Activated CD4-positive, alpha-beta T cell treated with anti-CD3 and anti-CD28 coated beads for 36 hours (primary cell): Measurements from ENCODE around the gene REC114. TPM values are rescaled to one million over a fixed set of nuclear protein-coding genes. Genes with fewer than 3 reads are reported as not detected.
"Not testable (repeated sequence)": the region's sequence is repeated elsewhere in the genome, so short reads cannot be mapped to it uniquely, and the experiment has no call there.

Source experiments
- ATAC-seq: fragments of 200-7000 bp; cut with Tn5 transposase; one replicate; pipeline ENCODE4 v1.10.0; 2021; ENCODE audit warnings: mild to moderate bottlenecking, moderate library complexity
- CTCF ChIA-PET: fragments of 350-600 bp; sonication (Branson Sonifier 250); formaldehyde crosslinking; loops from one replicate; lab custom pipeline; 2021; ENCODE audit warnings: antibody characterized with exemption; lab: Charles Lee
- POLR2A ChIA-PET: fragments of 350-600 bp; sonication (Branson Sonifier 250); formaldehyde crosslinking; loops from one replicate; lab custom pipeline; 2021; ENCODE audit warnings: antibody characterized with exemption, inconsistent platforms; lab: Charles Lee
- DNase-seq: peaks from one replicate; pipeline ENCODE4 v3.0.0-alpha.2; 2020
- H3K27ac Mint-ChIP-seq: one replicate; pipeline ENCODE4 v1.8.0; 2021; ENCODE audit warnings: mixed read lengths
- H3K27me3 Mint-ChIP-seq: one replicate; pipeline ENCODE4 v1.8.0; 2021; ENCODE audit warnings: mixed read lengths
- H3K36me3 Mint-ChIP-seq: one replicate; pipeline ENCODE4 v1.8.0; 2021; ENCODE audit warnings: low read depth, mixed read lengths
- H3K4me1 Mint-ChIP-seq: one replicate; pipeline ENCODE4 v1.8.0; 2021; ENCODE audit warnings: mixed read lengths
- H3K4me3 Mint-ChIP-seq: one replicate; pipeline ENCODE4 v1.8.0; 2021; ENCODE audit warnings: mild to moderate bottlenecking, moderate library complexity, mixed read lengths
- H3K9me3 Mint-ChIP-seq: one replicate; pipeline ENCODE4 v1.8.0; 2021; ENCODE audit warnings: low read depth, mixed read lengths
- intact Hi-C, 2 experiments: fragments of 100-400 bp; cut with DNase I in 1 of 2; cut with micrococcal nuclease in 1 of 2; formaldehyde crosslinking; loops; one replicate each; pipeline versions ENCODE4 v1.14.2 to v1.15.1; 2022 to 2024; cut with DNase I, micrococcal nuclease
- total RNA-seq, 2 experiments: library from RNA; stranded (reverse); gene quantifications; one replicate each; pipeline ENCODE4 v1.2.3, GENCODE V29; 2021

Gene REC114
- total RNA-seq, 2 experiments from 2014 or later: not detected

- ATAC-seq (no peak), DNase-seq (no peak)
- CTCF ChIA-PET: interaction anchor here (0.6 to 1.0 kb wide), 2 partner anchors 8 to 42 kb away, joined by 3 read pairs; no protein-coding TSS in a partner anchor
Measured at GRCh38 chr15:73457334-73457733, 14.4 kb downstream of the REC114 start.

GRCh38 chr15:73460662-73461061 is 17.7 kb downstream of the REC114 start:
- ChIA-PET CTCF (interaction anchor here (0.6 kb wide), 1 partner anchor 94 kb away, joined by 3 read pairs; no protein-coding TSS in a partner anchor), POLR2A (no interaction called here)
- ATAC-seq (no peak), DNase-seq (no peak)
- intact Hi-C loops: no loop called here
- no peaks in the 10 kb centered on the region for H3K36me3 Mint-ChIP-seq
- H3K9me3 Mint-ChIP-seq: no peaks in the 10 kb centered on the region
- no peaks in the 10 kb centered on the region for H3K4me1 Mint-ChIP-seq
- peaks cover 16% of the 10 kb centered on the region for H3K27me3 Mint-ChIP-seq
- H3K4me3 Mint-ChIP-seq: no peak overlapping the region
- H3K27ac Mint-ChIP-seq: no peak overlapping the region

More at GRCh38 chr15:73457334-73457733, 14.4 kb downstream of the REC114 start:
- Mint-ChIP-seq H3K4me3 (no peak overlapping the region), H3K36me3 (no peaks in the 10 kb centered on the region), H3K27ac (no peak overlapping the region), H3K9me3 (peaks cover 2% of the 10 kb centered on the region), H3K27me3 (peaks cover 15% of the 10 kb centered on the region), H3K4me1 (no peaks in the 10 kb centered on the region)
- intact Hi-C loops: no loop called here
- POLR2A ChIA-PET: no interaction called here

- no peaks in the 10 kb centered on the region for H3K9me3 Mint-ChIP-seq
- H3K27ac Mint-ChIP-seq: no peak overlapping the region
- H3K4me1 Mint-ChIP-seq: no peaks in the 10 kb centered on the region
- no peak overlapping the region for H3K4me3 Mint-ChIP-seq
- H3K36me3 Mint-ChIP-seq: no peaks in the 10 kb centered on the region
- ChIA-PET POLR2A (interaction anchor here (0.6 kb wide), 1 partner anchor 57 kb away, joined by 8 read pairs; no protein-coding TSS in a partner anchor), CTCF (interaction anchor here (0.5 to 1.2 kb wide), 4 partner anchors 9 to 792 kb away, joined by 3 to 4 read pairs (median 3); no protein-coding TSS in a partner anchor)
- ATAC-seq (no peak), DNase-seq (no peak)
- peaks cover 15% of the 10 kb centered on the region for H3K27me3 Mint-ChIP-seq
- intact Hi-C loops: no loop called here
Measured at GRCh38 chr15:73464602-73465001, 21.6 kb downstream of the REC114 start.

GRCh38 chr15:73467758-73468157 is 24.8 kb downstream of the REC114 start:
- ATAC-seq (no peak), DNase-seq (no peak)
- no peak overlapping the region for H3K4me3 Mint-ChIP-seq
- H3K36me3 Mint-ChIP-seq: no peaks in the 10 kb centered on the region
- POLR2A ChIA-PET: interaction anchor here (0.6 kb wide), 1 partner anchor 61 kb away, joined by 4 read pairs; no protein-coding TSS in a partner anchor
- no peaks in the 10 kb centered on the region for H3K9me3 Mint-ChIP-seq
- CTCF ChIA-PET: interaction anchor here (0.6 kb wide), 1 partner anchor 81 kb away, joined by 3 read pairs; no protein-coding TSS in a partner anchor
- H3K4me1 Mint-ChIP-seq: no peaks in the 10 kb centered on the region
- H3K27me3 Mint-ChIP-seq: peaks cover 25% of the 10 kb centered on the region
- no peak overlapping the region for H3K27ac Mint-ChIP-seq
- intact Hi-C loops: no loop called here

- intact Hi-C loops: no loop called here
- Mint-ChIP-seq H3K27ac (no peak overlapping the region), H3K36me3 (no peaks in the 10 kb centered on the region), H3K4me1 (no peaks in the 10 kb centered on the region), H3K27me3 (peaks cover 30% of the 10 kb centered on the region), H3K4me3 (no peak overlapping the region), H3K9me3 (peaks cover 6% of the 10 kb centered on the region)
- POLR2A ChIA-PET: no interaction called here
- DNase-seq: no peak
- CTCF ChIA-PET: no interaction called here
- no peak for ATAC-seq
Measured at GRCh38 chr15:73474785-73475184, 31.8 kb downstream of the REC114 start.

GRCh38 chr15:73476704-73477216 is 33.8 kb downstream of the REC114 start:
- ATAC-seq (no peak), DNase-seq (no peak)
- Mint-ChIP-seq H3K4me1 (no peaks in the 10 kb centered on the region), H3K9me3 (peaks cover 6% of the 10 kb centered on the region), H3K36me3 (no peaks in the 10 kb centered on the region), H3K27me3 (peaks cover 19% of the 10 kb centered on the region), H3K4me3 (no peak overlapping the region), H3K27ac (no peak overlapping the region)
- POLR2A ChIA-PET: no interaction called here
- CTCF ChIA-PET: interaction anchor here (1.0 kb wide), 1 partner anchor 15 kb away, joined by 3 read pairs; no protein-coding TSS in a partner anchor
- intact Hi-C loops: no loop called here

- Mint-ChIP-seq H3K9me3 (peaks cover 6% of the 10 kb centered on the region), H3K36me3 (no peaks in the 10 kb centered on the region), H3K4me1 (no peaks in the 10 kb centered on the region), H3K27me3 (peaks cover 16% of the 10 kb centered on the region), H3K27ac (no peak overlapping the region), H3K4me3 (no peak overlapping the region)
- no peak for ATAC-seq
- DNase-seq: no peak
- intact Hi-C loops: no loop called here
- ChIA-PET POLR2A (no interaction called here), CTCF (no interaction called here)
Measured at GRCh38 chr15:73480050-73480449, 37.1 kb downstream of the REC114 start.

GRCh38 chr15:73482166-73482565 is 39.2 kb downstream of the REC114 start:
- DNase-seq: no peak

GRCh38 chr15:73483053-73483452 is 40.1 kb downstream of the REC114 start:
- ChIA-PET POLR2A (no interaction called here), CTCF (no interaction called here)
- intact Hi-C loops: no loop called here
- Mint-ChIP-seq H3K9me3 (peaks cover 3% of the 10 kb centered on the region), H3K4me1 (no peaks in the 10 kb centered on the region), H3K4me3 (no peak overlapping the region), H3K27me3 (peaks cover 12% of the 10 kb centered on the region), H3K27ac (no peak overlapping the region), H3K36me3 (no peaks in the 10 kb centered on the region)
- DNase-seq: no peak
- no peak for ATAC-seq

More at GRCh38 chr15:73482166-73482565, 39.2 kb downstream of the REC114 start:
- H3K27me3 Mint-ChIP-seq: peaks cover 12% of the 10 kb centered on the region
- H3K27ac Mint-ChIP-seq: no peak overlapping the region
- H3K36me3 Mint-ChIP-seq: no peaks in the 10 kb centered on the region
- CTCF ChIA-PET: no interaction called here
- H3K4me1 Mint-ChIP-seq: no peaks in the 10 kb centered on the region
- H3K9me3 Mint-ChIP-seq: peaks cover 3% of the 10 kb centered on the region
- intact Hi-C loops: no loop called here
- POLR2A ChIA-PET: no interaction called here
- no peak overlapping the region for H3K4me3 Mint-ChIP-seq
- no peak for ATAC-seq

GRCh38 chr15:73485372-73485771 is 42.4 kb downstream of the REC114 start:
- H3K4me1 Mint-ChIP-seq: no peaks in the 10 kb centered on the region
- no peak overlapping the region for H3K27ac Mint-ChIP-seq
- intact Hi-C loops: no loop called here
- H3K9me3 Mint-ChIP-seq: no peaks in the 10 kb centered on the region
- ChIA-PET POLR2A (no interaction called here), CTCF (no interaction called here)
- H3K27me3 Mint-ChIP-seq: peaks cover 5% of the 10 kb centered on the region
- H3K36me3 Mint-ChIP-seq: no peaks in the 10 kb centered on the region
- no peak for DNase-seq
- H3K4me3 Mint-ChIP-seq: no peak overlapping the region
- ATAC-seq: no peak

- DNase-seq, H3K27ac Mint-ChIP-seq, H3K27me3 Mint-ChIP-seq, H3K4me1 Mint-ChIP-seq, ATAC-seq, intact Hi-C loops, H3K36me3 Mint-ChIP-seq, POLR2A ChIA-PET, CTCF ChIA-PET, H3K9me3 Mint-ChIP-seq, H3K4me3 Mint-ChIP-seq: not testable (repeated sequence)
Measured at GRCh38 chr15:73485885-73486284, 42.9 kb downstream of the REC114 start.

- no peaks in the 10 kb centered on the region for H3K36me3 Mint-ChIP-seq
- no peaks in the 10 kb centered on the region for H3K9me3 Mint-ChIP-seq
- no peak for DNase-seq
- H3K27me3 Mint-ChIP-seq: no peaks in the 10 kb centered on the region
- no peaks in the 10 kb centered on the region for H3K4me1 Mint-ChIP-seq
- no peak overlapping the region for H3K4me3 Mint-ChIP-seq
- H3K27ac Mint-ChIP-seq: no peak overlapping the region
- ChIA-PET POLR2A (no interaction called here), CTCF (no interaction called here)
- intact Hi-C loops: no loop called here
- ATAC-seq: no peak
Measured at GRCh38 chr15:73488698-73489097, 45.7 kb downstream of the REC114 start.
